Esophagus squamous epithelium (tissue), 4 donors: Measurements from ENCODE around the gene USP10.

Source experiments
- CTCF ChIP-seq, 6 experiments: fragments of 450-650 bp in 4 of 6; fragments of 200-600 bp in 2 of 6; sonication (generic) in 2 of 6; IDR thresholded peaks; one replicate each; pipeline ENCODE4 v1.5.1; 2016 to 2019; ENCODE audit warnings: antibody characterized with exemption in 6 of 6, mild to moderate bottlenecking in 4 of 6, moderate library complexity in 4 of 6
- POLR2A ChIP-seq, 4 donors: fragments of 450-650 bp; IDR thresholded peaks; one replicate each; pipeline ENCODE4 v1.6.1; 2017; ENCODE audit warnings: antibody characterized with exemption in 4 of 4, mild to moderate bottlenecking in 4 of 4, moderate library complexity in 3 of 4

GRCh38 chr16:84729716-84730320 is 30.0 kb downstream of the USP10 start:
- TF ChIP-seq CTCF (IDR thresholded peaks at IDR 0.05): no peak
- TF ChIP-seq POLR2A (IDR thresholded peaks at IDR 0.05): no peak
